ENCODE measurements around the gene SMAD7.

Gene SMAD7

DNA sequence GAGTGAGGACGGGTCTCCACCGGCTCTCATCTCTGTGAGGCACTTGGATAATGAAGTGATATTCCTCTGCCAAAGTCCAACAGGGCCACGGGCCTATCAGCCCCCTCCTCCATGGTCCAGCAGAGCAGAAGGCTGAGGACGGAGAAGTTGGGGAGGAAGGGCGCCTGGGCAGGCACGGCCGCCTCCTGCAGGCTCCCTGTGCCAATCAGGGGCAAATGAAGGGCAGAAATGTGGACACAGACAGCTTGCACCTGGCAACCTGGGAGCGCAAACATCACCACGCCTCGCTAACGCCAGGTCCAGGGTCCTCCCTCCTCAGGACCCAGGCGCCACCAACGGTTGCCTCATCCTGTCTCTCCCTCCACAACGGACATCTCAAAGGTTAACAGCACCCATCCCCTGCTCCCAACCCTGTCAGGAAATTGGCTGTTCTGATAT is 24.3 kb downstream of the SMAD7 start:
- TF ChIP-seq CTCF (IDR thresholded peaks at IDR 0.05; ENCODE audit: insufficient read depth, missing control alignments): no peak
- no peak for FAIRE-seq
- no peak for DNase-seq (ENCODE audit: insufficient read length, low spot score)

GRCh38 chr18:48925491-48925780 is 25.3 kb downstream of the SMAD7 start:
- TF ChIP-seq CTCF (IDR thresholded peaks at IDR 0.05; ENCODE audit: insufficient read depth, missing control alignments): no peak

GRCh38 chr18:48924630-48925490 is 25.9 kb downstream of the SMAD7 start:
- TF ChIP-seq CTCF (IDR thresholded peaks at IDR 0.05; ENCODE audit: insufficient read depth, missing control alignments): no peak
- no peak for FAIRE-seq
- no peak for DNase-seq (ENCODE audit: insufficient read length, low spot score)

More at GRCh38 chr18:48925491-48925780, 25.3 kb downstream of the SMAD7 start:
- FAIRE-seq (no peak), DNase-seq (ENCODE audit: insufficient read length, low spot score) (no peak)

- DNase-seq (ENCODE audit: insufficient read length, low spot score): no peak
- FAIRE-seq: no peak
- TF ChIP-seq CTCF (IDR thresholded peaks at IDR 0.05; ENCODE audit: insufficient read depth, missing control alignments): no peak
Observed at GRCh38 chr18:48923746-48924629, 26.8 kb downstream of the SMAD7 start.

DNA sequence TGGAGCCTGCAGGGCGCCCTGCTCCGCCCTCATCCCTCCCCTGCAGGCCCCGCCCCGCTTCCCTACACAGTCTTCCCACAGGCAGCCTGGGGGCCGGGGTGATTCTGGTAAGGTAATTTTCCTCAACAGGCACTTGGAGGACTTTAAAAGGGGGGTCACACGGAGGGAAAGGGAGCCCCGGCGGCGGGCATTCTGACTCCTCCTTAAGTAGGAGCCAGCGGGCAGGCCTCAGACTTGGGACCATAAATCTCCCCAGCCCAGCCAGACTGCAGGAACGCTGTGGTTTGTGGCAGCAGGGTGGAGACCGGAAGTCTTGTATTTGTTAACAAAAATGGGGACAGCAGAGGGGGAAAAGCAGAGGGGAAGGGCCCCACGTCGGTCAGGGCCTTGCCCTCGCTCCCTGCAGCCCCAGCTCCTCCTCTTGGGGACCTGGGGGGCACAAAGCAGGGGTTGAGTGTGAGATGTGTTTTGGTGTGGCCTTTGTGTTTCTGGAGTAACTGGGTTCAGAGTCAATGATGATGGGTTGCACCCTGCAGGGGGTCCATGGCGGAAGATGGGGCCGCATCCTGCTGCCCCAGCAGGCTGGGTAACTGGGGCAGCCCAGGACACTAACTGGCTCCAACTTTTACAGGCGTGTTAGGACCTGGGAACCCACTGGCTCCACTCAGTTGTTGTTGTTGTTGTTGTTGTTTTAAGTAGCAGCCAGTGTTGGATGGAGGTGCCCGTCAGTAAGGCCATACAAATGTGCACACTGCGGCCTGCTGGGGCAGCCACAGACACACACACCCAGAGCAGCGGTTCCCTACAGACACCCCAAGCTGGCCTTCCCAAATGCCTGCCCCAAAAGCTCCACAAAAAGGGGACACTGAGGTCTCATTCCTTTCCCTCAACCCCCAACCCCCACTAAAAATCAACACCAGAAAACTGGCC is 27.7 kb downstream of the SMAD7 start:
- TF ChIP-seq CTCF (IDR thresholded peaks at IDR 0.05; ENCODE audit: insufficient read depth, missing control alignments): no peak
- DNase-seq (ENCODE audit: insufficient read length, low spot score) (no peak), FAIRE-seq (no peak)

DNA sequence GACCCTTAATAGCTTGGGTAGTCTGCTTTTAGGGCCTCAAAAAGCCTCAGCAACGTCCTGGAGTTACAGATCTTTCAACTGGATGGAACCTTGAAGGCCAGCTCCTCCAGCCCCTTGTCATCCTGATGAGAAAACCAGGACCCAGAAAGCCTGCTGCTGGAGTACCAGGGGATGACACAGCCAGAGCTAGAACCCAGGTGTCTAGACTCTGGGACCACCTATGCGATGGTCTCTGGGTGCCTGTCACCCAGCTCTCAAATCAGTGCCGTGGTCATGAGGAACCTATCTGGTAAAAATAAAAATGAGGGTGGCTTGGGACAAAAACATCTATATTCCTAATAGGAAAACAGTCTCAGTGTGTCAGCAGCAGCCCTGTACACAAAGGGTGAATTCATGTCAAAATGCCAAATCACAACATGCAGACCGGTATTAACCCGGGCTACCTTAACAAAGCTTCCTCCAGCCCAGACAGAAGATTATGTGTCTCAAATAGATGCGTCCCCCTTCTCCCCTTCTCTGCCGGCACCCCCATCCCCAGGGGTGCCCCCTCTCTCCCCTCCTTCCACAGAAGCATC is 28.5 kb downstream of the SMAD7 start:
- FAIRE-seq (no peak), DNase-seq (ENCODE audit: insufficient read length, low spot score) (no peak)
- TF ChIP-seq CTCF (IDR thresholded peaks at IDR 0.05; ENCODE audit: insufficient read depth, missing control alignments): no peak

Data from D721Med (cell line).